HG02852 (cell line): ENCODE measurements around the gene TMC6.

ENCODE experiments used
- ATAC-seq: cut with Tn5 transposase; IDR thresholded peaks from one replicate; pipeline ENCODE4 v1.9.1; 2021; ENCODE audit warnings: mild to moderate bottlenecking, moderate library complexity; ENCODE audit not compliant: unreplicated experiment

The TMC6 gene

DNA sequence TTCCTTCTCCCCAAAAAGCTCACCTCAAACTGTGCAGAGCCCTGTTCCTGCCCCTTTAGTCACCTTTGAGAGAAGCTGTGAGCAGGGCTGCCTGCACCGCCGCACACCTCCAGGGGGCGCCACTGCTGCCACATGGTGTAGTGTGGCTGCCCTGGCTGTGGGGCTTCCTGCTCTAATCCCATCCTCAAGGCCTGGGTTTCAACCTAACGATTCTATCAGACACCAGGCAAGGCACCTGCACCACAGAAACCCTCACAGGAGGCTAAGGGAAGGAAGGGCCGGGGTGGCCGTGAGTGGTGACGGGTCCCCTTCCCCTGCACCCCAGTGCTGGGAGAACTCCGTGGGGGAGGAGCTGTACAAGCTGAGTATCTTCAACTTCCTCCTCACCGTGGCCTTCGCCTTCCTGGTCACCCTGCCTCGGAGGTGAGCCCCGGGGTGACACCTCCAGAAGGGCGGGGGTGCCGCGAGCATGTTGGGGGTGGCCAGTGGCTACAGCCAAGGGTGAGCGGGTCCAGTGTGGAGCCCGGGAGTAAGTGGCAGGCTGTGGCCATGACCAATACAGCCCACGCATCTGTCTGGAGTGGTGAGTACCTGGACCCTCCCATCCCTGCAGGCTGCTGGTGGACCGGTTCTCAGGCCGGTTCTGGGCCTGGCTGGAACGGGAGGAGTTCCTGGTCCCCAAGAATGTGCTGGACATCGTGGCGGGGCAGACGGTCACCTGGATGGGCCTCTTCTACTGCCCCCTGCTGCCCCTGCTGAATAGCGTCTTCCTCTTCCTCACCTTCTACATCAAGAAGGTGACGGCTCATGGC is 9.0 kb upstream of the TMC6 start:
- ATAC-seq: no peak

DNA sequence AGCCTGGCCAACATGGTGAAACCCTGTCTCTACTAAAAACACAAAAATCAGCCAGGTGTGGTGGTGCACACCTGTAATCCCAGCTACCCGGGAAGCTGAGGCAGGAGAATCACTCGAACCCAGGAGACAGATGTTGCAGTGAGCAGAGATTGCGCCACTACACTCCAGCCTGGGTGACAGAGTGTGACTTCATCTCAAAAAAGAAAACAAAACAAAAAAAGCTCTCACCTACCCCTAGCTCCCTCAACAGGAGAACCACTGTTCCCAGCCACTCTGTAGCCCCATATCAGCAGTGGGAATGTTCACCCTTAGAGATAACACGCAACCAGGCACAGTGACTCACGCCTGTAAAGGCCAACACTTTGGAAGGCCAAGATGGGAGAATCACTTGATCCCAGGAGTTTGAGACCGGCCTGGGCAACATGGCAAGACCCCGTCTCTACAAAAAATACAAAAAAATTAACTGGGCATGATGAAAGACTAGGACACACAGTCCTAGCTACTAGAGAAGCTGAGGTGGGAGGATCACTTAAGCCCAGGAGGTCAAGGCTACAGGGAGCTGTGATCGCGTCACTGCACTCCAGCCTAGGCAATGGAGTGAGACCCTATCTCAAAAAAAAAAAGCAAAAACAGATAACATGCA is 7.4 kb upstream of the TMC6 start:
- ATAC-seq: no peak

GRCh38 chr17:78134899-78135385 is 6.4 kb upstream of the TMC6 start:
- no peak for ATAC-seq

DNA sequence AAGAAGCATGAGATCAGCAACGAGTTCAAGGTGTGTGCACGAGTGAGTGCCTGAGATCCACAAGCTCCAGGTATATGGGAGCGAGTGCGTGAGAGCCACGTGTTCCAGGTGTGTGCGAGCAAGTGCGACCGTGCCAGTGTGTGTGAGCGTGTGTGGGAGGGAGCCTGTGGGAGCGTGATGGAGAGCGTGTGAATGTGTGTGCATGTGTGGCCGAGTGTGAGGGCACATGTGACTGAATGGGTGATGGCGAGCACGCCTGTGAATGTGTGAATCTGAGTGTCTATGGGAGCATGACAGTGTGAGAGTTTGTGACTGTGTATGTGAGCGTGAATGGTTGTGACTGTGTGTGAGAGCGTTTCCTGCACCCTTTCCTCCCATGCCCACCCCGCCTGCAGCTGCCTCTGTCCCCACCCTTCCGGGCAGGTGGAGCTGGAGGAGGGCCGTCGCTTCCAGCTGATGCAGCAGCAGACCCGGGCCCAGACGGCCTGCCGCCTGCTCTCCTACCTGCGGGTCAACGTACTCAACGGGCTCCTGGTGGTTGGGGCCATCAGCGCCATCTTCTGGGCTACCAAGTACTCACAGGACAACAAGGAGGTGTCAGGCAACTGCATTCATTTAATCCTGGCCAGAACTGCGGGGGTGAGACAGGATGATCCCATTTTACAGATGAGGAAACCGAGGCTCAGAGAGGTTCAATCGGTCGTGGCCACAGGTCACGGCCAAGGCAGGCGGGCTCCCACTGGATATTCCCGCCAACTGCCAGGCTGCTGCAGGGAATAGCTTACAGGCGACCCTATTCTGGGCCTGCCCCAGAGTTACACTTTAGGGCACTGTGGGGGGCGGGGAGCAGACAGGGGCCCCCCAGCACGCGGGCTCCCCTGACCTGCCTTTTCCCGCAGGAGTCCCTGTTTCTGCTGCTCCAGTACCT is 5.7 kb upstream of the TMC6 start:
- ATAC-seq: no peak

GRCh38 chr17:78133179-78133951 is 4.8 kb upstream of the TMC6 start:
- ATAC-seq: no peak

GRCh38 chr17:78132767-78133178 is 4.2 kb upstream of the TMC6 start:
- no peak for ATAC-seq

DNA sequence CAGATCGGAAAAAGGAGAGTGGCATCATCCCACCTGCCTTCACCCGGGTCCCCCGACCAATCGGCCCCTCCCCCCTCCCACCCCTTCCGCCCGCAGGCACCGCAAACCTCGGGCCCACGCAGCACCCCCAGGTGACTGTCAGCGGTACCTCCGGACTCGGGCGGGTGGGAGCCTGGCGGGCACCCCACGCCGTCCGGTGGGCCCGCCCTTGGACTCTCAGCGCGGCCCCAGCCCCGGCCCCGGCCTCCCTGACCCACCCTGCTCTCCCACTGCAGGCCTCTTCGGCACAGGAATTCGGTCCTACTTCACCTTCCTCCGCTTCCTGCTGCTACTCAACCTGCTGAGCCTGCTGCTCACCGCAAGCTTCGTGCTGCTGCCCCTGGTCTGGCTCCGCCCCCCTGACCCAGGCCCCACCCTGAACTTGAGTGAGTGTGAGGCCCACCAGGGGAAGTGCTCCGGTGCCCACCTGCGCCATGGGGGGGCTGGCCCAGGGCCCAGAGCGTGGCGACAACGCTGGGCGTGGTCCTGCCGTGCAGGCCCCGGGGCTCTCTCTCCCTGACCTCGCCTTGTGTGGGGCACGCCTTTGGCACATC is 3.6 kb upstream of the TMC6 start:
- ATAC-seq: no peak

DNA sequence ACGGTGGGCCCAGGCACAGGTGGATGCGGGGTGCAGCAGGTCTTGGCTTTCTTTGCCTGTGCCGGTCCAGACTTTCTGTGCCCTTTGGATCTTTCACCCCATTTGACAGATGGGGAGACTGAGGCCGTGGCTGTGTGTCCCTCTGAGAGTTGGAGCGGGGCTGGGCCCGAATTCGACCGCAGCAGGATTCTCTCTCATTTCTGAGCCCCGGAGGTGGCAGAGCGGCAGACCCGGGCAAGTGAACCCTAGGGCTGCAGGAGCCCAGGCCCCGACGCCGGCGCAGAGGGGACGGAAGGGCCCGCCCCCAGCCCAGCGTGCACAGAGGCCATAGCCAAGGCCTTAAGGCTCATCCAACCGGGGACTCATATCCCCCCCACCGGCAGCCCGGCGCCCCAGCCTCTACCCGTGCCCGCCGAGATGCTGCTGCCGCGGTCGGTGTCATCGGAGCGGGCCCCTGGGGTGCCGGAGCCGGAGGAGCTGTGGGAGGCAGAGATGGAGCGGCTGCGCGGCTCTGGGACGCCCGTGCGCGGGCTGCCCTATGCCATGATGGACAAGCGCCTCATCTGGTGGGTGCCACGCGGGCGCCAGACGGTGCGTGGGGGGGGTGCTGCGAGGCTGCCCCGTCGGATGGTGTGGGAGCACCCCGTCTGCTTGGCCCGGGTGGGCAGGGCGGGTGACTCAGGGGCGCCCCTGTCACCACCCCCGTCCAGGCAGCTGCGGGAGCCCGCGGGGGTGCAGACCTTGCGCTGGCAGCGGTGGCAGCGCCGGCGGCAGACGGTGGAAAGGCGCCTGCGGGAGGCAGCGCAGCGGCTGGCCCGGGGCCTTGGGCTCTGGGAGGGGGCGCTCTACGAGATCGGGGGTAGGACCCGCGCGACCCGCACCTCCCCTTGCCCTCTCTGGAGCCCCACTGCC is 2.9 kb upstream of the TMC6 start:
- no peak for ATAC-seq

DNA sequence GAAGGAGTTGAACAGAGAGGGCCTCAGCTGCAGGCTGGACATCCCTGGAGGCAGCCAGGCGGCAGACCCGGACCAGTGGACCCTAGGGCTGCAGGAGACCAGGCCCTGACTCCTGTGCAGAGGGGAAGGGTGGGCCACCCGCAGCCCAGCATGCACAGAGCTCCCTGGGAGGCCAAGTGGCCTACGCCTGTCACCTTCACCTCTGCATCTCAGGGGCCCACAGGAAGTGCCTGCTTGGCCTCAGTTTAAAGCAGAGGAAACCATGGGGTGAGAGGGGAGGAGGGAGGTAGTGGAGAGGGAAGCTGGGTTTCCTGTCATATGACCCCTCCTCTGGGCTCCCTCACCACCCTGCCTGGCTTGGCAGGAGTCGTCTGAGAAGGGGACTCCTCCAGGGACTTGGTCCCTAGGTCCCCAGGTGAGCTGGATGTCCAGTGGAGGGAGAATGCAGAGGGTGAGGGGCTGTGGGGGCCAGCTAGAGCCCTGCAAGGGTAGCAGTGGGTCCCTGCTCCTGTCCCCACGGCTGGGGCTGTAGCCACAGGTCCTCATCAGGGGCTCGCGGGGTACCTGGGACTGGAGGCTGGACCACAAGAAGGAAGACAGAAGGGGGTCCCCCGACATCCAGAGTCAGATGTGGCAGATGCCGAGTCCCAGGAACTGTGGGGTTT is 2.0 kb upstream of the TMC6 start, which contains the start of gene TMC8:
TSS of gene TMC8 (plus strand) at position 335 of the 665 bp plus-strand sequence. CDS start 818 bp downstream, outside the sequence.
- ATAC-seq: no peak

GRCh38 chr17:78130090-78130436 is 1.5 kb upstream of the TMC6 start:
- ATAC-seq: no peak

- ATAC-seq: no peak
These were observed 965 bp upstream of the TMC6 start for GRCh38 chr17:78129351-78130089.

GRCh38 chr17:78127888-78128550 is 536 bp downstream of the TMC6 start:
- ATAC-seq: no peak

GRCh38 chr17:78127239-78127887 is 1.2 kb downstream of the TMC6 start:
- ATAC-seq: no peak

GRCh38 chr17:78126895-78127238 is 1.7 kb downstream of the TMC6 start:
- no peak for ATAC-seq

- ATAC-seq: no peak
These were observed 2.3 kb downstream of the TMC6 start for GRCh38 chr17:78125976-78126894.
